AG04449 (cell line): ENCODE data around the gene CCDC57.
"Not testable (repeated sequence)": the region's sequence is repeated elsewhere in the genome, so short reads cannot be mapped to it uniquely, and the experiment has no call there.

Experiments used
- CTCF ChIA-PET: fragments of 350-600 bp; formaldehyde crosslinking; extraction: SDS; loops from one replicate; lab custom pipeline; 2021; ENCODE audit warnings: antibody characterized with exemption; lab: Yijun Ruan, JAX
- POLR2A ChIA-PET: fragments of 400-600, 350-600 bp; formaldehyde crosslinking; extraction: SDS; loops from one replicate; lab custom pipeline; 2020; ENCODE audit warnings: antibody characterized with exemption, inconsistent platforms; lab: Yijun Ruan, JAX
- DNase-seq: peaks from one replicate; pipeline ENCODE4 v3.0.0-alpha.2; 2010; ENCODE audit warnings: low read depth, low spot score
- H3K4me3 ChIP-seq: 2 replicates; pipeline ENCODE4 v1.5.1; 2011; ENCODE audit warnings: low read depth, mild to moderate bottlenecking, control low read depth, low read length
- TF ChIP-seq, protein P1 (sequence below): IDR thresholded peaks from one replicate; pipeline ENCODE4 v1.5.1; 2011; ENCODE audit warnings: mild to moderate bottlenecking, moderate library complexity, low read length, control low read depth, inconsistent platforms; ENCODE audit not compliant: insufficient read depth; ENCODE audit errors: missing control alignments

Gene CCDC57

DNA sequence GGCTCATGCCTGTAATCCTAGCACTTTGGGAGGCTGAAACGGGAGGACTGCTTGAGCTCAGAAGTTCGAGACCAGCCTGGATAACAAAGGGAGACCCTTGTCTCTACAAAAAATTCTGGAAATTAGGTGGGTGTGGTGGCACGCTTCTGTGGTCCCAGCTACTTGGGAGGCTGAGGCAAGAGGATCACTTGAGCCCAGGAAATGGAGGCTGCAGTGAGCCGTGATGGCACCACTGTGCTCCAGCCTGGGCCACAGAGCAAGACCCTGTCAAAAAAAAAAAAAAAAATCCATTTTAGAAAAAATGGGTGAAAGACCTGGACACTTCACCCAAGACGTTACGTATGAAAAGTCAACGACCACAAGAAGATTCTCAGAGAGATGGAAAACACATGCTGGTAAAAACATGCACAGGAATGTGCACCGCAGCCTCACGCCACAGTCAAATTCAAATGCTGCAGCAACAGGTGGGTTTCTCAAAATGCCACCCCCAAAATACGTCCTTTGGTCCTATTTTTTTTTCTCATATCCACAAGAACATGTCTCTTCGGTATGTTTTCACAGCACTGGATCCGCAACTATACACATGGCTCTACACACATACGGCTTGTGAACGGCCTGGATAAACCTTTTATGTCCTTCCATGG, 43.7 kb upstream of the CCDC57 start:
- TF ChIP-seq, protein P1, sequence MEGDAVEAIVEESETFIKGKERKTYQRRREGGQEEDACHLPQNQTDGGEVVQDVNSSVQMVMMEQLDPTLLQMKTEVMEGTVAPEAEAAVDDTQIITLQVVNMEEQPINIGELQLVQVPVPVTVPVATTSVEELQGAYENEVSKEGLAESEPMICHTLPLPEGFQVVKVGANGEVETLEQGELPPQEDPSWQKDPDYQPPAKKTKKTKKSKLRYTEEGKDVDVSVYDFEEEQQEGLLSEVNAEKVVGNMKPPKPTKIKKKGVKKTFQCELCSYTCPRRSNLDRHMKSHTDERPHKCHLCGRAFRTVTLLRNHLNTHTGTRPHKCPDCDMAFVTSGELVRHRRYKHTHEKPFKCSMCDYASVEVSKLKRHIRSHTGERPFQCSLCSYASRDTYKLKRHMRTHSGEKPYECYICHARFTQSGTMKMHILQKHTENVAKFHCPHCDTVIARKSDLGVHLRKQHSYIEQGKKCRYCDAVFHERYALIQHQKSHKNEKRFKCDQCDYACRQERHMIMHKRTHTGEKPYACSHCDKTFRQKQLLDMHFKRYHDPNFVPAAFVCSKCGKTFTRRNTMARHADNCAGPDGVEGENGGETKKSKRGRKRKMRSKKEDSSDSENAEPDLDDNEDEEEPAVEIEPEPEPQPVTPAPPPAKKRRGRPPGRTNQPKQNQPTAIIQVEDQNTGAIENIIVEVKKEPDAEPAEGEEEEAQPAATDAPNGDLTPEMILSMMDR = no peak
- DNase-seq = no peak
- ChIA-PET CTCF (interaction anchor here (1.4 kb wide), 3 partner anchors 50 to 226 kb away, joined by 3 to 5 read pairs (median 4); no protein-coding TSS in a partner anchor), POLR2A (interaction anchor here (0.7 to 2.6 kb wide), 2 partner anchors 14 to 234 kb away, joined by 3 to 7 read pairs; partner anchors contain the start of genes CENPX and LRRC45)
- no peak overlapping the region for H3K4me3 ChIP-seq

DNA sequence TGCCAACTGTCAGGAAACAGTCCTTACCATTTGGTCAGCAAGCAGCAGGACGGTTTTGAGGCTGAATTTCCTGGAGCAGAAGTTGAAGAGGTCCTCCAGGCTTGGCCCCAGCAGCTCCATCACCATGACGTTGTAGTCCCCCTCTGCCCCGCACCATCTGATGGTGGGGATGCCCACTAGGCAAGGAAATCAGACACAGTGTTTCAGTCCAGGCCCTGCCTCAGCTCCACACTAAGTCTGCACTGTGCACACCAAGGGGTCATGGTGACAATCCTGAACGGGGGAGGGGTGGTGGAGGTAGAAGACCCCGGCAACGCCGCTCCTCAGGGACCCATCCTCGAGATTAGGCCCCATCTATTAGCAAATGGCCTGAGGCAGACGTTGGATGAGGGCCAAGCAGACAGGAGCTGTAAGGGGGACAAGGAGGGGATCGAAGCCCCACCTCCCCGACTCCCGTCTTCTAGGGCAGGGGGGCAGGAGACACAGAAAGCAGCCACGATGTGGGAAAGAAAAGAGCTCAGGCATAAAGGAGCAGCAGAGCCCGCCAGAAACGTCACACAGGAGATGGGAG, 42.8 kb upstream of the CCDC57 start:
- no peak overlapping the region for H3K4me3 ChIP-seq
- no peak for DNase-seq
- ChIA-PET POLR2A (interaction anchor here (0.7 to 2.6 kb wide), 2 partner anchors 13 to 233 kb away, joined by 3 to 7 read pairs; partner anchors contain the start of genes CENPX and LRRC45), CTCF (interaction anchor here (0.9 to 1.4 kb wide), 5 partner anchors 9 to 225 kb away, joined by 3 to 5 read pairs (median 3); no protein-coding TSS in a partner anchor)
- TF ChIP-seq, protein P1 = no peak

DNA sequence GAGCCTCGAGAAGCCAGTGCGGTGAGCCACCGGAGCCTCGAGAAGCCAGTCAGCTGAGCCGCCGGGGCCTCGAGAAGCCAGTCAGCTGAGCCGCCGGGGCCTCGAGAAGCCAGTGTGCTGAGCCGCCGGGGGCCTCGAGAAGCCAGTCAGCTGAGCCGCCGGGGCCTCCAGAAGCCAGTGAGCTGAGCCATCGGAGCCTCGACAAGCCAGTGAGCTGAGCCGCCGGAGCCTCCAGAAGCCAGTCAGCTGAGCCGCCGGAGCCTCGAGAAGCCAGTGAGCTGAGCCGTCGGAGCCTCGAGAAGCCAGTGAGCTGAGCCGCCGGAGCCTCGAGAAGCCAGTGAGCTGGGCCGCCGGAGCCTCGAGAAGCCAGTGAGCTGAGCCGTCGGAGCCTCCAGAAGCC, 42.1 kb upstream of the CCDC57 start:
- not testable (repeated sequence) for H3K4me3 ChIP-seq, DNase-seq
- CTCF ChIA-PET = interaction anchor here (0.7 to 1.4 kb wide), 4 partner anchors 10 to 164 kb away, joined by 3 to 5 read pairs (median 3); no protein-coding TSS in a partner anchor
- POLR2A ChIA-PET = interaction anchor here (2.6 kb wide), 1 partner anchor 12 kb away, joined by 7 read pairs; no protein-coding TSS in a partner anchor

DNA sequence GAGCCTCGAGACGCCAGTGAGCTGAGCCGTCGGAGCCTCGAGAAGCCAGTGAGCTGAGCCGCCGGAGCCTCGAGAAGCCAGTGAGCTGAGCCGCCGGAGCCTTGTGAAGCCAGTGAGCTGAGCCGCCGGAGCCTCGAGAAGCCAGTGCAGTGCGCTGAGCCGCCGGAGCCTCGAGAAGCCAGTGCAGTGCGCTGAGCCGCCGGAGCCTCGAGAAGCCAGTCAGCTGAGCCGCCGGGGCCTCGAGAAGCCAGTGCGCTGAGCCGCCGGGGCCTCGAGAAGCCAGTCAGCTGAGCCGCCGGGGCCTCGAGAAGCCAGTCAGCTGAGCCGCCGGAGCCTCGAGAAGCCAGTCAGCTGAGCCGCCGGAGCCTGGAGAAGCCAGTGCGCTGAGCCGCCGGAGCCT, 41.5 kb upstream of the CCDC57 start:
- CTCF ChIA-PET = interaction anchor here (0.7 kb wide), 1 partner anchor 163 kb away, joined by 3 read pairs; no protein-coding TSS in a partner anchor
- POLR2A ChIA-PET = interaction anchor here (2.6 kb wide), 1 partner anchor 12 kb away, joined by 7 read pairs; no protein-coding TSS in a partner anchor
- not testable (repeated sequence) for DNase-seq

DNA sequence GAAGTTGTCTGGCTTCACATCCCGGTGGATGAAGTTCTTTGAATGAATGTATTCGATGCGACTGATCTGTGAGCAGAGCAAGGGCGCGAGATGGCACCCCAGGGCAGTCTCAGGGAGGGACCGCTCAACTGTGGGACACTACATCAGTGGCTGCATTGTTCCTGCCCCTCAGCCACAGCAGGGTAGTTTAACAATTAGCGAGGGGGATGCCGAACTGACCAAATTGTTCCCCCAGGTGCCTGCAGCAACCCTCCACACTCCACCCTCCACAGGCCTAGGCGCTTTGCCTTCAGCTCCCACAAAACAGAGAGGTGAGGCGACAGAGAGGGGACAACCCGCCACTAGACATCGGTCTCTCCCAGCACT, 40.5 kb upstream of the CCDC57 start:
- POLR2A ChIA-PET = no interaction called here
- TF ChIP-seq, protein P1 = no peak
- no peak overlapping the region for H3K4me3 ChIP-seq
- CTCF ChIA-PET = no interaction called here
- DNase-seq = no peak

More for the DNA sequence above, 41.5 kb upstream of the CCDC57 start:
- not testable (repeated sequence) for H3K4me3 ChIP-seq

DNA sequence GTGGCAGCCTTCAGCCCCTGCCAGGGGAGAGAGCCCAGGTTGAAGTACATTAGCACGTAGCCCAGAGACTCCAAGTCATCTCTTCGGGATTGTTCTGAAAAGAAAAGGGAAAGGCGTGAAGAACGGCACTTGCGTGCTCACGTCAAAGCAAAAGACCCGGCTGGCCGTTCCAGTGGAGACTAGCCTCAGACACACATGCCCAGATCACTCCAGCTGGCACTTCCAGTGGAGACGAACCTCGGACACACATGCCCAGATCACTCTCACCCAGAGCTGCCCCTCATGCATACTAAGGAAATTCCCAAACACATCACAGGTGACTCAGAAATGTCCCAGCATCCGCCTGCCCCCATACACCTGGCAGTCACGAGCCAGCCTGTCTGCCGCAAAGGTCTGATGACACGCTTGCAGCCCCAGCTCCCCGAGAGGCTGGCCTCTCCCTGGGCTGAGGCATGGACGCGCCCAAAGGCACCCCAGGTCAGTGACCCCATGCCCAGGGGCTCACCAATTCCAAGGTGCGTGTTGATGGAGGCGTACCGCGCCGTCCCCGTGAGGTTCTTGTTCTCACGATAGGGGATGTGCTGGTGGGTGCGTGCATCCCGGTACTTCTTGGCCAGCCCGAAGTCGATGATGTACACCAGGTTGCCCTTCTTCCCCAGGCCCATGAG, 40.0 kb upstream of the CCDC57 start:
- POLR2A ChIA-PET = interaction anchor here (1.3 kb wide), 1 partner anchor 10 kb away, joined by 3 read pairs; no protein-coding TSS in a partner anchor

More for the DNA sequence above, 40.0 kb upstream of the CCDC57 start:
- H3K4me3 ChIP-seq = no peak overlapping the region
- CTCF ChIA-PET = interaction anchor here (0.7 to 1.4 kb wide), 2 partner anchors 9 to 11 kb away, joined by 3 read pairs; no protein-coding TSS in a partner anchor
- TF ChIP-seq, protein P1 = no peak
- DNase-seq = no peak
